B cell (primary cell): ENCODE results near the gene USP34. TPM values are rescaled to one million over a fixed set of nuclear protein-coding genes. Genes with fewer than 3 reads are reported as not detected.
A peak's percentile ranks its signal among the peaks of the same experiment; 100 is the strongest.
"Not testable (repeated sequence)": the region's sequence is repeated elsewhere in the genome, so short reads cannot be mapped to it uniquely, and the experiment has no call there.

ENCODE experiments used
- ATAC-seq: fragments of 200-7000 bp; cut with Tn5 transposase; one replicate; pipeline ENCODE4 v1.10.0; 2021; ENCODE audit warnings: low read depth, mild to moderate bottlenecking, moderate number of reproducible peaks, moderate library complexity
- CTCF ChIA-PET: fragments of 350-600 bp; sonication (Branson Sonifier 250); formaldehyde crosslinking; loops from one replicate; lab custom pipeline; 2021; ENCODE audit warnings: antibody characterized with exemption, inconsistent platforms; lab: Charles Lee
- POLR2A ChIA-PET: fragments of 350-600 bp; sonication (Branson Sonifier 250); formaldehyde crosslinking; loops from one replicate; lab custom pipeline; 2021; ENCODE audit warnings: antibody characterized with exemption; lab: Charles Lee
- DNase-seq: peaks from one replicate; pipeline ENCODE4 v3.0.0; 2013
- H2AFZ ChIP-seq: 2 replicates; pipeline ENCODE4 v1.6.1; 2012; ENCODE audit warnings: mild to moderate bottlenecking, low read depth, low read length; ENCODE audit not compliant: insufficient read depth, poor library complexity, severe bottlenecking
- H3K27ac ChIP-seq, 2 donors: 1 replicate in 1 of 2; 2 replicates in 1 of 2; pipeline ENCODE4 v1.5.1; 2012 to 2013; ENCODE audit warnings: low read length in 2 of 2, mild to moderate bottlenecking in 2 of 2, moderate library complexity in 1 of 2
- H3K27me3 ChIP-seq, 4 experiments: fragments of 200-600 bp in 1 of 4; sonication (generic) in 1 of 4; replicated peaks in 1 of 4; 1 replicate in 2 of 4; 2 replicates in 2 of 4; pipeline versions ENCODE4 v1.6.1 to v1.7.0; 2013 to 2016; ENCODE audit warnings: low read length in 3 of 4, mild to moderate bottlenecking in 2 of 4, mixed read lengths in 1 of 4, moderate library complexity in 1 of 4; ENCODE audit not compliant: insufficient read depth in 4 of 4, control insufficient read depth in 3 of 4; ENCODE audit errors: control extremely low read depth in 1 of 4
- H3K36me3 ChIP-seq, 2 experiments: replicated peaks in 1 of 2; 1 replicate in 1 of 2; 2 replicates in 1 of 2; pipeline versions ENCODE4 v1.6.1 to v1.7.1; 2013; ENCODE audit warnings: low read length in 1 of 2; ENCODE audit not compliant: insufficient read depth in 2 of 2, control insufficient read depth in 1 of 2; ENCODE audit errors: control extremely low read depth in 1 of 2, extremely low read depth in 1 of 2
- H3K4me1 ChIP-seq, 2 donors: fragments of 200-600 bp in 1 of 2; sonication (generic) in 1 of 2; 1 replicate in 1 of 2; 2 replicates in 1 of 2; pipeline versions ENCODE4 v1.5.1 to v1.6.1; 2013 to 2017; ENCODE audit warnings: low read length in 2 of 2; ENCODE audit not compliant: control insufficient read depth in 2 of 2, insufficient read depth in 2 of 2
- H3K4me2 ChIP-seq: replicated peaks from 2 replicates; pipeline ENCODE3; 2012; ENCODE audit warnings: mild to moderate bottlenecking, low read depth, low read length; ENCODE audit not compliant: poor library complexity, severe bottlenecking
- H3K4me3 ChIP-seq, 5 experiments: fragments of 200-600 bp in 1 of 5; sonication (generic) in 1 of 5; 1 replicate in 3 of 5; 2 replicates in 2 of 5; pipeline versions ENCODE4 v1.5.1 to v1.7.0; 2011 to 2016; ENCODE audit warnings: low read length in 4 of 5, mild to moderate bottlenecking in 4 of 5, low read depth in 2 of 5, control low read depth in 1 of 5, moderate library complexity in 1 of 5; ENCODE audit not compliant: insufficient read depth in 1 of 5; ENCODE audit errors: control extremely low read depth in 1 of 5, extremely low read depth in 1 of 5
- H3K79me2 ChIP-seq: fragments of 200-600 bp; sonication (generic); one replicate; pipeline ENCODE4 v1.6.0; 2016; ENCODE audit warnings: low read length; ENCODE audit not compliant: control insufficient read depth, insufficient read depth
- H3K9ac ChIP-seq: fragments of 200-600 bp; sonication (generic); 2 replicates; pipeline ENCODE4 v1.6.1; 2017; ENCODE audit warnings: mild to moderate bottlenecking, low read length, moderate library complexity
- H3K9me3 ChIP-seq, 3 donors: one replicate each; pipeline versions ENCODE4 v1.6.1 to v1.7.1; 2013; ENCODE audit warnings: low read length in 2 of 3; ENCODE audit not compliant: control insufficient read depth in 2 of 3, insufficient read depth in 1 of 3; ENCODE audit errors: control extremely low read depth in 1 of 3
- H4K20me1 ChIP-seq: 2 replicates; pipeline ENCODE4 v1.6.0; 2012; ENCODE audit warnings: mild to moderate bottlenecking, low read length; ENCODE audit not compliant: insufficient read depth, control insufficient read depth, poor library complexity, severe bottlenecking
- H3K27ac Mint-ChIP-seq: one replicate; pipeline ENCODE4 v1.8.0; 2021; ENCODE audit warnings: mixed read lengths
- H3K27me3 Mint-ChIP-seq: one replicate; pipeline ENCODE4 v1.8.0; 2021; ENCODE audit warnings: mixed read lengths
- H3K4me1 Mint-ChIP-seq: one replicate; pipeline ENCODE4 v1.8.0; 2021; ENCODE audit warnings: mixed read lengths
- H3K4me3 Mint-ChIP-seq: one replicate; pipeline ENCODE4 v1.8.0; 2021; ENCODE audit warnings: mixed read lengths
- H3K9me3 Mint-ChIP-seq: one replicate; pipeline ENCODE4 v1.8.0; 2022; ENCODE audit warnings: mixed read lengths; ENCODE audit not compliant: insufficient read depth
- CTCF ChIP-seq: fragments of 200-600 bp; IDR thresholded peaks from one replicate; pipeline ENCODE4 v1.8.0; 2022; ENCODE audit warnings: antibody characterized with exemption, mild to moderate bottlenecking
- EZH2 ChIP-seq: IDR thresholded peaks from 2 replicates; pipeline ENCODE4 v1.6.1; 2012; ENCODE audit warnings: borderline replicate concordance, low read depth, mild to moderate bottlenecking, moderate library complexity, low read length; ENCODE audit not compliant: insufficient read depth, poor library complexity, severe bottlenecking
- WGBS: methylation state at CpG from one replicate; pipeline ENCODE4 v1.1.5; 2013; ENCODE audit warnings: missing lambda C conversion rate; ENCODE audit not compliant: insufficient coverage; 5-methylcytosine and 5-hydroxymethylcytosine counted together
- intact Hi-C: fragments of 100-400 bp; cut with micrococcal nuclease; formaldehyde crosslinking; loops from one replicate; pipeline ENCODE4 v1.10.0; 2022
- polyA plus RNA-seq: library from polyadenylated mRNA; depleted of rRNA; stranded (reverse); fragments of >200 nt; gene quantifications from 2 replicates; pipeline ENCODE4 v1.2.3, GENCODE V29; 2012
- total RNA-seq, 2 donors: library from RNA; stranded (reverse); fragments of 120-200 nt in 1 of 2; gene quantifications; 1 replicate in 1 of 2; 2 replicates in 1 of 2; pipeline versions ENCODE4 v1.2.3 to v1.2.4, GENCODE V29; 2013 to 2022

The USP34 gene
- total and polyA plus RNA-seq, 2 donors (not counting 1 experiment from before 2014, with no cell fraction given), result 70.3 to 311 TPM

- peaks cover 7 to 19% of the 10 kb centered on the region in 2 experiments for H3K36me3 ChIP-seq
- ChIA-PET POLR2A (no interaction called here), CTCF (no interaction called here)
- intact Hi-C loops, result no loop called here
- H3K4me1 Mint-ChIP-seq, result peaks cover 11% of the 10 kb centered on the region
- ATAC-seq (no peak), DNase-seq (no peak)
- no peaks in the 10 kb centered on the region for H3K79me2 ChIP-seq
- no peak overlapping the region for H3K4me3 Mint-ChIP-seq
- H3K4me2 ChIP-seq, result no peak overlapping the region
- no peaks in the 10 kb centered on the region for H3K27me3 ChIP-seq
- no peak overlapping the region for H3K27ac ChIP-seq
- H3K27ac Mint-ChIP-seq, result no peak overlapping the region
- H3K27me3 Mint-ChIP-seq, result no peaks in the 10 kb centered on the region
- no peak overlapping the region for H3K9ac ChIP-seq
- H3K9me3 Mint-ChIP-seq, result no peaks in the 10 kb centered on the region
- WGBS, result 100% methylated on average over 3 of the region's 7 CpGs
- no peak overlapping the region for H3K4me3 ChIP-seq
- H3K9me3 ChIP-seq, result no peaks in the 10 kb centered on the region
- TF ChIP-seq CTCF (no peak), EZH2 (no peak)
- peaks cover 5 to 12% of the 10 kb centered on the region in 2 donors for H3K4me1 ChIP-seq
- no peaks in the 10 kb centered on the region for H4K20me1 ChIP-seq
- H2AFZ ChIP-seq, result no peak overlapping the region
Measured at GRCh38 chr2:61196671-61197070, 274.2 kb downstream of the USP34 start.

GRCh38 chr2:61194646-61195045, 276.2 kb downstream of the USP34 start:
- H3K9me3 ChIP-seq, H3K4me3 ChIP-seq, H3K79me2 ChIP-seq, H3K4me3 Mint-ChIP-seq, H3K4me2 ChIP-seq, H3K9me3 Mint-ChIP-seq, POLR2A ChIA-PET, intact Hi-C loops, H2AFZ ChIP-seq, ATAC-seq, H3K9ac ChIP-seq, H3K27ac Mint-ChIP-seq, H4K20me1 ChIP-seq, H3K27me3 ChIP-seq, DNase-seq, H3K27me3 Mint-ChIP-seq: not testable (repeated sequence)
- 98% methylated on average over 8 of the region's 15 CpGs for WGBS
- peaks cover 13% of the 10 kb centered on the region for H3K4me1 Mint-ChIP-seq
- peaks cover 9 to 24% of the 10 kb centered on the region in 2 experiments for H3K36me3 ChIP-seq
- CTCF ChIA-PET, result interaction anchor here (0.7 to 1.2 kb wide), 2 partner anchors 12 to 336 kb away, joined by 3 read pairs; no protein-coding TSS in a partner anchor
- peaks cover 5 to 12% of the 10 kb centered on the region in 2 donors for H3K4me1 ChIP-seq
- H3K27ac ChIP-seq, result peak overlapping the region in 1 of 2 donors; percentile 74
